Measurements from ENCODE around the gene RAB8A.

Gene RAB8A

GRCh38 chr19:16087940-16088339 lies 23.7 kb upstream of the RAB8A start:
- ATAC-seq (ENCODE audit: low read depth) (no peak), DNase-seq (ENCODE audit: low spot score) (no peak)
- Histone ChIP-seq H3K9me3 (ENCODE audit: severe bottlenecking) (no peaks in the 10 kb centered on the region), H3K4me1 (ENCODE audit: insufficient read depth, poor library complexity, severe bottlenecking) (no peaks in the 10 kb centered on the region), H3K27me3 (ENCODE audit: insufficient read depth, poor library complexity, severe bottlenecking) (no peaks in the 10 kb centered on the region), H3K4me3 (ENCODE audit: severe bottlenecking) (no peak overlapping the region), H3K36me3 (ENCODE audit: low read depth) (peaks cover 100% of the 10 kb centered on the region), H3K27ac (ENCODE audit: poor library complexity, severe bottlenecking) (no peak overlapping the region)
- TF ChIP-seq, protein P1, sequence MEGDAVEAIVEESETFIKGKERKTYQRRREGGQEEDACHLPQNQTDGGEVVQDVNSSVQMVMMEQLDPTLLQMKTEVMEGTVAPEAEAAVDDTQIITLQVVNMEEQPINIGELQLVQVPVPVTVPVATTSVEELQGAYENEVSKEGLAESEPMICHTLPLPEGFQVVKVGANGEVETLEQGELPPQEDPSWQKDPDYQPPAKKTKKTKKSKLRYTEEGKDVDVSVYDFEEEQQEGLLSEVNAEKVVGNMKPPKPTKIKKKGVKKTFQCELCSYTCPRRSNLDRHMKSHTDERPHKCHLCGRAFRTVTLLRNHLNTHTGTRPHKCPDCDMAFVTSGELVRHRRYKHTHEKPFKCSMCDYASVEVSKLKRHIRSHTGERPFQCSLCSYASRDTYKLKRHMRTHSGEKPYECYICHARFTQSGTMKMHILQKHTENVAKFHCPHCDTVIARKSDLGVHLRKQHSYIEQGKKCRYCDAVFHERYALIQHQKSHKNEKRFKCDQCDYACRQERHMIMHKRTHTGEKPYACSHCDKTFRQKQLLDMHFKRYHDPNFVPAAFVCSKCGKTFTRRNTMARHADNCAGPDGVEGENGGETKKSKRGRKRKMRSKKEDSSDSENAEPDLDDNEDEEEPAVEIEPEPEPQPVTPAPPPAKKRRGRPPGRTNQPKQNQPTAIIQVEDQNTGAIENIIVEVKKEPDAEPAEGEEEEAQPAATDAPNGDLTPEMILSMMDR (IDR thresholded peaks at IDR 0.05; ENCODE audit: poor library complexity, severe bottlenecking): no peak

GRCh38 chr19:16088351-16089009 lies 23.2 kb upstream of the RAB8A start:
- ATAC-seq (ENCODE audit: low read depth): no peak
- Histone ChIP-seq H3K9me3 (ENCODE audit: severe bottlenecking) (no peaks in the 10 kb centered on the region), H3K27me3 (ENCODE audit: insufficient read depth, poor library complexity, severe bottlenecking) (no peaks in the 10 kb centered on the region), H3K4me3 (ENCODE audit: severe bottlenecking) (no peak overlapping the region), H3K27ac (ENCODE audit: poor library complexity, severe bottlenecking) (no peak overlapping the region), H3K4me1 (ENCODE audit: insufficient read depth, poor library complexity, severe bottlenecking) (no peaks in the 10 kb centered on the region), H3K36me3 (ENCODE audit: low read depth) (peaks cover 100% of the 10 kb centered on the region)
- TF ChIP-seq, protein P1 (IDR thresholded peaks at IDR 0.05; ENCODE audit: poor library complexity, severe bottlenecking): no peak
- DNase-seq (ENCODE audit: low spot score): no peak

DNA sequence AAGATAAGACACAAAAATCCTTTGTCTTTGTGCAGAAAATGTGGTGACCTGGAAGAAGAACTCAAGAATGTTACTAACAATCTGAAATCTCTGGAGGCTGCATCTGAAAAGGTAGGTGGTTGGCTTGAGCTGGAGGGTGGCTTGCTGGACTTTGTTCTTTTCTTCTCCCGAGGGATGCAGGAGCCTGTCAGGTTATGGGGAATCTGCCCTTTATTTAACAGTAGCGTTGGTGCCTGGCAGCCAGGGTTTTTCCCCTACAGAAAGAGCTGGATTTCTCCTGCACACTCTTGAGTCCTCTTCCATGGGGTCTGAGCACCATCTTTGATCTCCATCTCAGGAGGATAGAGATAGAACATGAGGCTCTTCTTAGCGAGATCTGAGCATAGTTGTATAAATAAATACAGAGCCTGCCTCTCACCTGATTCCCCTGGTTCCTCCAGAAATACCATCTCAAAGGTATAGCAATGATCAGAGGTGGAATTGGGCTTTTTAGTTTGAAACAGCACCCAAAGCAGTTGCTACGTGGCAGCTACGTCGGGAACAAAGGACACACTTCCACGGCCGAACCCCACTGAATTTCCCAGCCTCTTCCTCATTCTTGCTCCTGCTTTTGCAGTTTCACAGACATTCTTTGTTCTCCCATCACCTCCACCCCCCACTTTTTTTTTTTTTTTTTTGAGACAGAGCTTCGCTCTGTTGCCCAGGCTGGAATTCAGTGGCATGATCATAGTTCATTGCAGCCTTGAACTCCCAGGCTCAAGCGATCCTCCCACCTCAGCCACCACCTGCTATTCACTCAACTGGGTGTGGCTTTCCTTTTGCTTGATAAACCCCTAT lies 22.5 kb upstream of the RAB8A start:
- Histone ChIP-seq H3K4me3 (ENCODE audit: severe bottlenecking) (no peak overlapping the region), H3K4me1 (ENCODE audit: insufficient read depth, poor library complexity, severe bottlenecking) (no peaks in the 10 kb centered on the region), H3K27ac (ENCODE audit: poor library complexity, severe bottlenecking) (no peak overlapping the region), H3K36me3 (ENCODE audit: low read depth) (peaks cover 100% of the 10 kb centered on the region), H3K27me3 (ENCODE audit: insufficient read depth, poor library complexity, severe bottlenecking) (no peaks in the 10 kb centered on the region), H3K9me3 (ENCODE audit: severe bottlenecking) (no peaks in the 10 kb centered on the region)
- DNase-seq (ENCODE audit: low spot score): no peak
- ATAC-seq (ENCODE audit: low read depth): no peak
- TF ChIP-seq, protein P1 (IDR thresholded peaks at IDR 0.05; ENCODE audit: poor library complexity, severe bottlenecking): no peak

DNA sequence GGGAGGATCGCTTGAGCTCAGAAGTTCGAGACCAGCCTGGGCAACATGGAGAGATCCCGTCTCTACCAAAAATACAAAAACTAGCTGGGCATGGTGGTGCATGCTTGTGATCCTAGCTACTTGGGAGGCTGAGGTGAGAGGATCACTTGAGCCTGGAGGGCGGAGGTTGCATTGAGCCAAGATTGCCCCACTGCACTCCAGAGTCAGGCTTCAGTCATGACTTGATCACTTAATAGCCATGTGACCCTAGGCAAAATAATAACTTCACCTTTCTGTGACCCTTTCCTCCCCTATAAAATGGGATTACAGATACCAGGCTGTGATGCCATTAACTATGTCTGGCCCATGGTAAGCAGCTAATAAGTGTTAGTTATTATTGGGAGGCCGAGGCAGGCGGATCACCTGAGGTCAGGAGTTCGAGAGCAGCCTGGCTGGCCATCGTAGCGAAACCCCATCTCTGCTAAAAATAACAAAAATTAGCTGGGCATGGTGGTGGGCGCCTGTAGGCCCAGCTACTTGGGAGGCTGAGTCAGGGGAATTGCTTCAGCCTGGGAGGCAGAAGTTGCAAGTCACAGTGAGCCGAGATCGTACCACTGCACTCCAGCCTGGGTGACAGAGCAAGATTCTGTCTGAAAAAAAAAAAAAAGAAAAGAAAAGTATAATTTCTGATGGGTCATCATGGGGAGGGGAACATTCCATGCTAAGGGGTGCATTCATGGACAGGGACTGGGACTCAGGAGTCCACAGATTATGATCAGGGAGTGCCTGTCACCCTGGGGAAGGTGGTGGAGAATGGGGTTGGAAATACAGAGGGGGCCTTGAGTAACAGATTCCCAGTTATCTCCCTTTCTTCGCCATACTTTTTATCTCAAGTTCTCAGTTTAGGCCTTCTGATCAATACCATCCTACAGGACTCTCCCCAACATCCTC lies 19.9 kb upstream of the RAB8A start:
- H3K4me1 ChIP-seq (ENCODE audit: insufficient read depth, poor library complexity, severe bottlenecking): no peaks in the 10 kb centered on the region
- no peak overlapping the region for H3K27ac ChIP-seq (ENCODE audit: poor library complexity, severe bottlenecking)
- no peaks in the 10 kb centered on the region for H3K27me3 ChIP-seq (ENCODE audit: insufficient read depth, poor library complexity, severe bottlenecking)
- no peaks in the 10 kb centered on the region for H3K9me3 ChIP-seq (ENCODE audit: severe bottlenecking)
- DNase-seq (ENCODE audit: low spot score) (no peak), ATAC-seq (ENCODE audit: low read depth) (no peak)
- no peak overlapping the region for H3K4me3 ChIP-seq (ENCODE audit: severe bottlenecking)
- TF ChIP-seq, protein P1 (IDR thresholded peaks at IDR 0.05; ENCODE audit: poor library complexity, severe bottlenecking): no peak
- H3K36me3 ChIP-seq (ENCODE audit: low read depth): peaks cover 100% of the 10 kb centered on the region
